GM23248 (cell line): Measurements from ENCODE around the gene NR3C1.

ENCODE experiments used
- EZH2 ChIP-seq: fragments of 200-600 bp; sonication (generic); IDR thresholded peaks from 2 replicates; pipeline ENCODE4 v1.6.1; 2018; ENCODE audit warnings: antibody characterized with exemption, mild to moderate bottlenecking; ENCODE audit not compliant: insufficient read depth, poor library complexity, severe bottlenecking
- EZH2phosphoT487 ChIP-seq: fragments of 200-600 bp; sonication (generic); IDR thresholded peaks from 2 replicates; pipeline ENCODE4 v1.6.1; 2018; ENCODE audit warnings: antibody characterized with exemption, moderate library complexity, mild to moderate bottlenecking, low read depth; ENCODE audit not compliant: insufficient read depth

DNA sequence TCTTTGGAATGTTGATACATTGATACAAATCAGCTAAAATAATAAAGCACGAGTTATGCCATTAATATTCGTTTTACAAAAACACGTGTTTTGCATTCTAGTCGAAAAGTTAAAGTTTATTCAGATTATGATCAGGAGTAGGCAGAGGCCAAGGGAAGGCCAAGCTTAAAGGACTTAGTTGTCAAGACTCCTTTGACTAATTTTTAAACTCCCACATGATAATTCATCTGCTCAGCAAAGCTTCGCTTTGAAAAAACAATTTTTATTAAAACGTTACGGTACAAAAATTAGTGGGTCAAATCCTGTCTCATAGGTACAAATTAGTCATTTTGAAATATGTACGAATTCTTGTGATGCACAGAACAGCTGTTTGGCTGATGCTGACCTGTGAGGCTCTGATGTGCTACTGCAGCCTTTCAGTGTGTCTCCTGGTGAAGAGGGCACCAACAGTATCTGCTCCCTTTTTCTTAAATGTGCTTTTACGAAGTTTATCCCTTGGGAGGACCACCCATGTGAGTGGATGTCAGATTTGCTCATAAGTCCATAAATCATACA lies 23.0 kb upstream of the NR3C1 start:
- TF ChIP-seq EZH2, result no peak
- no peak for TF ChIP-seq EZH2phosphoT487
